HCT116 (cell line): ENCODE measurements around the gene TTL. TPM values are rescaled to one million over a fixed set of nuclear protein-coding genes. Genes with fewer than 3 reads are reported as not detected.

Experiments
- ATAC-seq: fragments of 200-7000 bp; cut with Tn5 transposase; 2 replicates; pipeline ENCODE4 v1.9.1; 2020; ENCODE audit warnings: mild to moderate bottlenecking, moderate library complexity
- BruUV-seq: library from RNA; stranded (reverse); fragments of 400-500 nt; replicated peaks from 2 replicates; lab custom pipeline; 2021; lab: Mats Ljungman, UMichigan
- CTCF ChIA-PET: fragments of 300-600 bp; sonication (Branson Sonifier 250); formaldehyde crosslinking; loops from one replicate; lab custom pipeline; 2021; ENCODE audit warnings: antibody characterized with exemption; lab: Charles Lee
- POLR2A ChIA-PET: fragments of 300-600, 350-600 bp; sonication (Branson Sonifier 250); formaldehyde crosslinking; loops from one replicate; lab custom pipeline; 2021; ENCODE audit warnings: antibody characterized with exemption; lab: Charles Lee
- RAD21 ChIA-PET, 2 experiments: fragments of 300-600 bp; sonication (Branson Sonifier 250); formaldehyde crosslinking; loops; one replicate each; lab custom pipeline; 2023; ENCODE audit warnings: low total read pairs in 2 of 2; ENCODE audit not compliant: uncharacterized antibody in 2 of 2, unreplicated experiment in 2 of 2, low non-redundant PET in 1 of 2; lab: Charles Lee
- DNase-seq: peaks from one replicate; pipeline ENCODE4 v3.0.0-alpha.2; 2010; ENCODE audit warnings: low read depth, low spot score
- H2AFZ ChIP-seq: fragments of 200-600 bp; shearing (Covaris generic), sonication (generic); 2 replicates; pipeline ENCODE4 v1.6.1; 2017; ENCODE audit warnings: low read depth, mixed run types, mixed read lengths, antibody characterized with exemption, low read length; ENCODE audit not compliant: poor library complexity, severe bottlenecking
- H3K27ac ChIP-seq: 2 replicates; pipeline ENCODE4 v1.5.1; 2012; ENCODE audit warnings: low read depth, low read length
- H3K27me3 ChIP-seq: fragments of 200-600 bp; sonication (generic); 2 replicates; pipeline ENCODE4 v1.6.1; 2016; ENCODE audit warnings: mixed run types, low read length, mixed read lengths; ENCODE audit not compliant: insufficient read depth
- H3K36me3 ChIP-seq, 2 experiments: fragments of 200-500 bp in 1 of 2; fragments of 200-600 bp in 1 of 2; sonication (Bioruptor generic) in 1 of 2; sonication (generic) in 1 of 2; 2 replicates each; pipeline versions ENCODE4 v1.5.1 to v1.6.1; 2014 to 2016; ENCODE audit warnings: low read length in 2 of 2, inconsistent platforms in 1 of 2, mixed read lengths in 1 of 2, mixed run types in 1 of 2; ENCODE audit not compliant: insufficient read depth in 2 of 2, control insufficient read depth in 1 of 2
- H3K4me1 ChIP-seq, 2 experiments: fragments of 200-600 bp in 1 of 2; sonication (generic) in 1 of 2; 2 replicates each; pipeline versions ENCODE4 v1.5.1 to v1.6.1; 2012 to 2017; ENCODE audit warnings: low read length in 2 of 2, inconsistent platforms in 1 of 2, mild to moderate bottlenecking in 1 of 2, mixed read lengths in 1 of 2, mixed run types in 1 of 2, moderate library complexity in 1 of 2; ENCODE audit not compliant: insufficient read depth in 2 of 2, control insufficient read depth in 1 of 2
- H3K4me2 ChIP-seq: fragments of 200-600 bp; sonication (generic); 2 replicates; pipeline ENCODE4 v1.6.1; 2017; ENCODE audit warnings: mixed run types, low read length, mixed read lengths
- H3K4me3 ChIP-seq, 2 experiments: fragments of 200-600 bp in 1 of 2; sonication (generic) in 1 of 2; replicated peaks in 1 of 2; 2 replicates each; pipeline ENCODE4 v1.5.1; 2011 to 2016; ENCODE audit warnings: low read length in 2 of 2, control low read depth in 1 of 2, low read depth in 1 of 2, mild to moderate bottlenecking in 1 of 2, mixed read lengths in 1 of 2, mixed run types in 1 of 2
- H3K79me2 ChIP-seq: fragments of 200-600 bp; sonication (generic); 2 replicates; pipeline ENCODE4 v1.6.1; 2017; ENCODE audit warnings: mild to moderate bottlenecking, mixed run types, low read length, moderate library complexity, mixed read lengths; ENCODE audit not compliant: insufficient read depth
- H3K9ac ChIP-seq: fragments of 200-600 bp; sonication (generic); 2 replicates; pipeline ENCODE4 v1.6.1; 2016; ENCODE audit warnings: low read length, mixed read lengths
- H3K9me2 ChIP-seq: fragments of 200-600 bp; sonication (generic), shearing (Covaris generic); 2 replicates; pipeline ENCODE4 v1.6.1; 2017; ENCODE audit warnings: mixed run types, mild to moderate bottlenecking, moderate library complexity; ENCODE audit not compliant: insufficient read depth
- H3K9me3 ChIP-seq, 2 experiments: fragments of 200-500 bp in 1 of 2; fragments of 200-600 bp in 1 of 2; sonication (Bioruptor generic) in 1 of 2; sonication (generic) in 1 of 2; 2 replicates each; pipeline ENCODE4 v1.6.1; 2014 to 2017; ENCODE audit warnings: low read length in 2 of 2, mixed read lengths in 2 of 2, inconsistent platforms in 1 of 2, low read depth in 1 of 2, mild to moderate bottlenecking in 1 of 2, mixed run types in 1 of 2, moderate library complexity in 1 of 2; ENCODE audit not compliant: control insufficient read depth in 1 of 2, insufficient read depth in 1 of 2
- H4K20me1 ChIP-seq: fragments of 200-600 bp; sonication (generic), shearing (Covaris generic); 2 replicates; pipeline ENCODE4 v1.6.1; 2017; ENCODE audit warnings: mixed run types, mild to moderate bottlenecking, moderate library complexity; ENCODE audit not compliant: insufficient read depth
- ATF3 ChIP-seq: IDR thresholded peaks from 2 replicates; pipeline ENCODE4 v1.6.1; 2012
- CEBPB ChIP-seq: IDR thresholded peaks from 2 replicates; pipeline ENCODE4 v1.6.1; 2012; ENCODE audit warnings: low read depth
- CTCF ChIP-seq, 3 experiments: fragments of 200-600 bp in 1 of 3; sonication (generic) in 1 of 3; IDR thresholded peaks in 2 of 3; conservative IDR thresholded peaks in 1 of 3; 2 replicates each; pipeline ENCODE4 v1.5.1; 2012 to 2017; ENCODE audit warnings: low read depth in 2 of 3, low read length in 2 of 3, antibody characterized with exemption in 1 of 3, borderline replicate concordance in 1 of 3, control low read depth in 1 of 3, mild to moderate bottlenecking in 1 of 3, mixed read lengths in 1 of 3, mixed run types in 1 of 3, moderate library complexity in 1 of 3; ENCODE audit not compliant: insufficient read depth in 1 of 3
- EGR1 ChIP-seq: IDR thresholded peaks from 2 replicates; pipeline ENCODE4 v1.6.1; 2012; ENCODE audit warnings: low read depth
- EZH2 ChIP-seq: fragments of 200-600 bp; sonication (generic); IDR thresholded peaks from 2 replicates; pipeline ENCODE4 v1.6.1; 2017; ENCODE audit warnings: antibody characterized with exemption, mixed run types
- EZH2phosphoT487 ChIP-seq: fragments of 200-600 bp; IDR thresholded peaks from 2 replicates; pipeline ENCODE4 v1.6.1; 2018; ENCODE audit warnings: antibody characterized with exemption, borderline replicate concordance
- FOSL1 ChIP-seq: IDR thresholded peaks from 2 replicates; pipeline ENCODE4 v1.6.1; 2012; ENCODE audit warnings: low read depth
- JUND ChIP-seq: IDR thresholded peaks from 2 replicates; pipeline ENCODE4 v1.6.1; 2012
- MAX ChIP-seq: IDR thresholded peaks from 2 replicates; pipeline ENCODE4 v1.6.1; 2012
- POLR2A ChIP-seq: IDR thresholded peaks from 2 replicates; pipeline ENCODE4 v1.7.0; 2011; ENCODE audit warnings: borderline replicate concordance; ENCODE audit not compliant: insufficient read depth, insufficient read length; ENCODE audit errors: extremely low read depth
- RAD21 ChIP-seq: IDR thresholded peaks from 2 replicates; pipeline ENCODE4 v1.6.1; 2012; ENCODE audit warnings: low read depth, mild to moderate bottlenecking
- SIN3A ChIP-seq: IDR thresholded peaks from 2 replicates; pipeline ENCODE4 v1.6.1; 2012; ENCODE audit warnings: low read depth
- SP1 ChIP-seq: IDR thresholded peaks from 2 replicates; pipeline ENCODE4 v1.6.1; 2012; ENCODE audit warnings: low read depth
- SRF ChIP-seq: IDR thresholded peaks from 2 replicates; pipeline ENCODE4 v1.6.1; 2012; ENCODE audit warnings: low read depth
- TCF7L2 ChIP-seq: IDR thresholded peaks from 2 replicates; pipeline ENCODE4 v1.7.0; 2011; ENCODE audit warnings: borderline replicate concordance, inconsistent platforms; ENCODE audit not compliant: insufficient read depth, insufficient read length; ENCODE audit errors: extremely low read depth
- YY1 ChIP-seq: IDR thresholded peaks from 2 replicates; pipeline ENCODE4 v1.6.1; 2011; ENCODE audit warnings: low read length, low read depth, moderate library complexity, mild to moderate bottlenecking; ENCODE audit not compliant: insufficient replicate concordance; ENCODE audit errors: extremely low read depth
- ZBTB33 ChIP-seq: IDR thresholded peaks from 2 replicates; pipeline ENCODE4 v1.6.1; 2011; ENCODE audit warnings: mild to moderate bottlenecking, low read length, moderate library complexity; ENCODE audit not compliant: insufficient replicate concordance; ENCODE audit errors: extremely low read depth
- ZFX ChIP-seq: fragments of 450-650 bp; IDR thresholded peaks from 2 replicates; pipeline ENCODE4 v1.6.1; 2017
- ZNF274 ChIP-seq: fragments of 200-500 bp; sonication (Bioruptor generic); IDR thresholded peaks from 2 replicates; pipeline ENCODE4 v1.6.1; 2014; ENCODE audit warnings: mild to moderate bottlenecking, low read depth, low read length, inconsistent platforms
- intact Hi-C: fragments of 100-400 bp; cut with micrococcal nuclease; formaldehyde crosslinking; loops from 2 replicates; pipeline ENCODE4 v1.10.0; 2022
- total RNA-seq: library from RNA; stranded (reverse); gene quantifications from one replicate; pipeline ENCODE4 v1.2.1, GENCODE V29; 2021; ENCODE audit not compliant: unreplicated experiment

Gene TTL
- total RNA-seq, 1 experiment from 2014 or later, result 58.7 TPM

- peaks cover under 1 to 2% of the 10 kb centered on the region in 2 experiments; a peak in 1 of 4 replicates for H3K4me1 ChIP-seq
- H3K4me2 ChIP-seq, result no peak overlapping the region
- ChIA-PET CTCF (no interaction called here), RAD21 (no interaction called here), POLR2A (no interaction called here)
- no peak overlapping the region for H3K27ac ChIP-seq
- H3K36me3 ChIP-seq, result peaks cover 55 to 71% of the 10 kb centered on the region in 2 experiments
- peaks cover 18% of the 10 kb centered on the region; the same call in 1 of the 2 replicates for H4K20me1 ChIP-seq
- H3K9ac ChIP-seq, result no peak overlapping the region
- no peak overlapping the region for H2AFZ ChIP-seq
- H3K9me3 ChIP-seq, result no peaks in the 10 kb centered on the region
- BruUV-seq, result no TSS peak
- peaks cover 89% of the 10 kb centered on the region for H3K79me2 ChIP-seq
- no peaks in the 10 kb centered on the region for H3K27me3 ChIP-seq
- ATAC-seq (no peak), DNase-seq (no peak)
- no peak for TF ChIP-seq EZH2
- no peak for TF ChIP-seq SIN3A
- TF ChIP-seq ZBTB33, result no peak
- no peak for TF ChIP-seq TCF7L2
- TF ChIP-seq MAX, result no peak
- no peak for TF ChIP-seq JUND
- no peak for TF ChIP-seq POLR2A
- no peak for TF ChIP-seq CEBPB
- TF ChIP-seq SRF, result no peak
- no peak for TF ChIP-seq CTCF (IDR thresholded peaks at IDR 0.05 in 2 of 3, conservative IDR thresholded peaks at IDR 0.05 in 1 of 3; ENCODE audit: borderline replicate concordance in 1 of 3, insufficient read depth in 1 of 3, low read depth in 2 of 3, low read length in 2 of 3)
- TF ChIP-seq EZH2phosphoT487, result no peak
- no peak for TF ChIP-seq FOSL1
- TF ChIP-seq EGR1, result no peak
- no peak for TF ChIP-seq SP1
- TF ChIP-seq ATF3, result no peak
- TF ChIP-seq ZFX, result no peak
- no peak for TF ChIP-seq ZNF274
- no peak for TF ChIP-seq RAD21
- TF ChIP-seq YY1, result no peak
- no peaks in the 10 kb centered on the region for H3K9me2 ChIP-seq
- intact Hi-C loops, result no loop called here
- no peak overlapping the region for H3K4me3 ChIP-seq
Measured at GRCh38 chr2:112548980-112549379, 67.0 kb downstream of the TTL start.
